ENCODE measurements around the gene RPS6KL1.
"Not testable (repeated sequence)": the region's sequence is repeated elsewhere in the genome, so short reads cannot be mapped to it uniquely, and the experiment has no call there.

The RPS6KL1 gene

DNA sequence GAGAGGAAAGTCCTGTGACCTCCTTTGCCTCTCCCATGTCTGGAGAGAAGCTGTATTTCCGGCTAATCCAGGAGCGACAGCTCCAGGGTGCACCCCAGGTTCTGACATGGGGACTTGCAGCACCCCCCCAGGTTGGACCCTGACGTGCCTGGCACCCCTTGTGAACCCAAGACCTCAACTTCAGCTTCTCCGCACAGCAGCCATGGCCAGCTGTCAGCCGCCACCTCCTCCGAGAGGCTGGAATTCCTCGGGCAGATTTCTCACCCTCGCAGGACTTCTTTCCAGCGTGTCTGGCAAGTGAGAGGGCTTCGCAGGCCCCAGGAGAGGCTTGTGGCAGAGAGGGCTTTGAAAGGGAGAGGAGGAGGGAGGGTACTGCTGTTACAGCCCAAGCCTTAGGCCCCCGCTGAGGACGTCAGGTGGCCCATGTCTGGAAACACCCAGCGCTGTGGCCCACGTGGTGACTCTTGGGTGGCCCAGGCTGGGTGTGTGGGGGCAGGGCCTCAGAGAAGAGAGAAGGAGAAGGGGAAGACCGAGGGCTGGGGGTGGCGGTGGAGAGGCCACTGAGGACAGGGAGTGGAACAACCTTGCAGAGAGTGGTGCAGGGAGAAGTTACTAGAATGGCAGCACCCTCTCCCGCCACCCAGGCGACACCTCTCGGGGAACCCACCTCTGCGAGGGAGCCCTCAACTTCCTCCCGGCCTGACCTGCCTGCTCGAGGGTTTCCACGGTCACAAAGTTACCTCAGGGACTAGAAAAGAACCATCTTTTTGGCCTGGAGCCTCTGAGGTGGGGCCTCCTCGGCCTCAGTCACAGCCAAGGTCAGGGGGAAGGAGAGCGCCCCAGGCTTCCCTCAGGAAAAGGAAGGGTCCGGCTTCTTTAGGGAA lies 11.7 kb upstream of the RPS6KL1 start:
- no peak for DNase-seq

DNA sequence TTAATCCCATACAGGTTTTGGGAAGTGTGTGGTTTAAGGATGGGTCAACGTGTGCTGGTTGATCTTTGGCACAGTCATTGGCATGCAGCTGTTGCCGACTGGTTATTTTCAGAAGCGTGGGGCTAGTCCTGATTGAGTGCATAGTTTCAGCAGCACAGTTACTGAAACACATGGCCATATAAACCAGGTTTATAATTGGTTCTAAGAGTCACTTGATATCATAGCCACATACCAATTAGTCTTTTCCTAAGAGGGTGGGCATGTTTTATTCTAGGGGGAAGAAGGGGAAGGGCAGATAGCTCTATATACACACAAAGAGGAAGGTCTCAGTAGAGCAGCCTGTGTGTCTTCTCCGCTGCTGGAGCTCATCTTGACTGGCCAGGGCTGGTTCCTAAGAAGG lies 11.0 kb upstream of the RPS6KL1 start:
- DNase-seq, result no peak

DNA sequence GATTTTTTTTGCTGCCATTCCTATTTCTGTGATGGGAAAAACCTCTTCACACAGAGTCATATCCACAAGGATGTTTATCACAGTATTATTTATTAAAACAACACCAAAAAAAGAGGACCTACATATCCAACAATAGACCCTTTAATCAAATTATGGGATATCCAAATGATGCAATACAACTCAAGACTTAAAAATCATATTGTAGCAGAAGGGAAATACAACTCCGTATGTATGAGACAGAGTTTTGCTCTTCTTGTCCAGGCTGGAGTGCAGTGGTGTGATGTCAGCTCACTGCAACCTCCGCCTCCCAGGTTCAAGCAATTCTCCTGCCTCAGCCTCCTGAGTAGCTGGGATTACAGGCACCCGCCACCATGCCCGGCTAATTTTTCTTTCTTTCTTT lies 9.9 kb upstream of the RPS6KL1 start:
- not testable (repeated sequence) for DNase-seq

DNA sequence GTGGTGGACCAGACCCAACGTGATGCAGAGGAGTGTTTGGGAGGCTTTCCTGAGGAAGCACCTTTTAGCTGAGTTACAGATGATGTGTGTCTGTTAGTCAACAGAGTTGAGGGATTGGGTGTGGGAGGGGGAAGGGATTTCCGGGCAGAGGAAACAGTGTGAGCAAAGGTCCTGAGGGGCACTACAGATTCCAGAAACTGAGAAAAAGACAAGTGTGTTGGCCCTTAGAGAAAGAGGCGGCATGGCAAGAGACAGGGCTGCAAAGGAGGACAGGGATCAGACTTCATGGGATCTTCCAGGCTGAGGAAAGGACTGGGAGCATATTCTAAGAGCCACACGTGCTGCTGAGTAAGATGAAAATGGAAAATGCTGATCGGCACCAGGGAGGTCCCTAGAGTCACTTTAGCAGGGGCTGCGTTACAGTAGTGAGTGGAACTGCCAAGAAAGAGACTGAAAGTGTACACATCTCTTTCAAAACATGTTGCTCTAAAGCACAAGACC lies 9.4 kb upstream of the RPS6KL1 start:
- no peak for DNase-seq

DNA sequence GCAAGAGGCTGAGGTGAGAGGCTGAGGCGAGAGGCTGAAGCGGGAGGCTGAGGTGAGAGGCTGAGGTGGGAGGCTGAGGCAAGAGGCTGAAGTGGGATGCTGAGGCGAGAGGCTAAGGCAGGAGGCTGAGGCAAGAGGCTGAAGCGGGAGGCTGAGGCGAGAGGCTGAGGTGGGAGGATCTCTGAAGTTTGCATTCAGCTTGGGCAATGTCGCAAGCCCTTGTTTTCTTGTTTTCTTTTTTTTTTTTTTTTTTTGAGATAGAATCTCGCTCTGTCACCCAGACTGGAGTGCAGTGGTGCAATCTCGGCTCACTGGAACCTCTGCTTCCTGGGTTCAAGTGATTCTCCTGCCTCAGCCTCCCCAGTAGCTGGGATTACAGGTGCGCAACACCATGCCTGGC lies 8.7 kb upstream of the RPS6KL1 start:
- DNase-seq, result not testable (repeated sequence)

DNA sequence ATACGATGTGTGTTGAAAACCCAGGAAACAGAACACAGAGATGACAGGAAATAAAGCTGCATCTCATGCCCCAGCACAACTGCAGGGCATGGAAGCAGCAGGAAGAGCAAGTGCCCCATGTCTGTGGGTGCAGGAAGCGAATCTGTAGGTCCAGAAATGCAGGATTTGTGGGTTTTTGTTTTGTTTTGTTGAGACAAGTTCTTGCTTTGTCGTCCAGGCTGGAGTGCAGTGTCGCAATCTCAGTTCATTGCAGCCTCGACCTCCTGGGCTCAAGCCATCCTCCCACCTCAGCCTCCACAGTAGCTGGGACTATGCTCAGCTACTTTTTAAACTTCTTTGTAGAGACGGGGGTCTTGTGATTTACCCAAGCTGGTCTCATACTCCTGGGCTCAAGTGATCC lies 6.2 kb upstream of the RPS6KL1 start:
- DNase-seq, result no peak

DNA sequence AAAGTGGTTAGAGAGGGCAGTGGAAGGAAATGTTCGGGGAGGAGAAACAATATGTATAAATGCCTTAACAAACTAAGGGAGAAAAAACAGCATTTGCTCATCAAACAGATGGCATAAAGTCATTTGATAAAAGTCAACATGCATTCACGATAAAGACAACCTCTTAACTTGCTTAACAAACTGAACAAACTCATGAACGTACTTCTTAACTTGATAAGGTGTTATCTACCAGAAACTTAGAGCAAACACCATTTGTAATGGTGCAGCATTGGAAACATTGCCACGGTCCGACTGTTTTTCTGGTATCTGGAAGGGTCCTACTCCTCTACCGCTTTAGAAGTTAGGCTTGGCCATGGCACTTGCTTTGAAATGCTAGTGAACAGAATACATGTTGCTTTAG lies 4.2 kb upstream of the RPS6KL1 start:
- no peak for DNase-seq

DNA sequence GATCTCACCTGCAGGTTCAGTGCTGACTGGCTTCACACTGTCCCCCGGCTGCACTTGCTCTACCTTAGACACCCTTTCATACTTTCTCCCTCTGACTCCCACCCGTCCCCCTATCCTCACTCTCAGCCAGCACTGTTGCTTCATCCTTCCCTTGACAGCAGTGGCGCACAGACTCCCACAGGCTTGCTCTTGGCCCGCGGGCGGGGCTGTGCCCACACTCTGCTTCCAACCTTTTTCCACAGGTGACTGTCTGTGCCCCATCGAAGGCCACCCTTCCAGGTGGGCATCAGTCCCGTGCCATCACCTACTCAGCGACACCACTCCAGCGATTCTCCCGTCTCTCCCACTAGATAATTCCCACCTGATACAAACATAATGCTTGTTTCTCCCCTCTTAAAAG lies 1.0 kb upstream of the RPS6KL1 start:
- DNase-seq, result no peak

DNA sequence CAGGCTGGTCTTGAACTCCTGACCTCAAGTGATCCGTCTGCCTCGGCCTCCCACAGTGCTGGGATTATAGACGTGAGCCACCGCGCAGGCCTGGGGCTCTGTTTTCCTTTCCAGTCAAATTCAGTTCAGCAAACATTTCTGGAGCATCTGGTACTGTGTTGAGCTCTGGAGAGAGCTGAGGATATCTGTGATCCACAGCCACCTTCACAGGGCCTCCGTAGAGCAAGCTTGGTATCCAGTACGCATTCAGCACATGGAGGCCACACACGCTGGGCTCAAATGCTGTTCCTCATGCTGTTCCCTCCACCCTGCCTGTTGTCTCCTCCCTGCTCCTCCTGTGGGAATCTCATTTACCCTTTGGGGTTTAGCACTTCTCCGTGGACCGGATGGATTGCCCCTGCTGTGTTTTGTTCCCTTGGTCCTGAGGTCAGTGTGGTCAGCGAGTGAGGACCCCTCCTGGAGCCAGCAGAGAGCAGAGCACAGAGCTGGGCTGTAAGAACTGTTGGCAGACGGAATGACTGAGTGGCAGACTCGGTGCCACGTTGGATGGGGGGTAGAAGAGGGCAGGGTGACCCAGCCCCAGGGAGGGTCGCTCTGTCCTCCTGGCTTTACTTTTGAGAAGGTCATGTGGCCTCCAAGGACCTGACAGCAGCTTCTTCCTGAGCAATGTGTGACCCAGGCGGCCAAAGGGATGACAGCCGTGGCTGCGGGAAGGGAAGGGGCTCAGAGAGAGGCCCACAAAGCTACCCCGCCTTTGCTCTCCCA lies 891 bp downstream of the RPS6KL1 start:
- no peak for DNase-seq

DNA sequence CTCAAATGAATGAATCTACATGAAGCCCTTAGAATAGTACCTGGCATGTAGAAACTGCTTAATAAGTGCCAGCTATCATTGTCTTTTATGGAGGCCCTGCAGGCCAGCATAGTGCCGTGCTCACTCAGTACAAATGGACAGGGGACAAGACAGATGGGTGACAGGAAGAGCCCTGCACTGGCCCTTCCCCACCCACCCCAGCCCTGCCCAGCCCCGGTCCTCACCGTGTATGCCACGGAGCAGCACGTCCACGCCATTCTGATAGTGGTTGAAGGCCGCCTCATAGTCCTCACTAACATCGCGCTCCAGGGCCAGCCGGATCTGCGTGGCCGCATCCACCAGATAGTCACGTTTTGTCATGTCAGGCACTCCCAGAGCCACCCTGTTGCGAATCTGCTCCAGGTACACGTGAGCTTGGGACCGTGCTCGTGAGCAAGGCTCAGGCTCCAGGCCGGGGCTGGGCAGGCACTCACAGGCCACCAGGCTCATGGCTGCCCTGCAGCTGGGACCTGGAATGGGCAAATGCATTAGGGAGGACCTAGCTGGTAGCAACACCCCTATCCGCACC lies 1.9 kb downstream of the RPS6KL1 start:
- DNase-seq, result no peak

DNA sequence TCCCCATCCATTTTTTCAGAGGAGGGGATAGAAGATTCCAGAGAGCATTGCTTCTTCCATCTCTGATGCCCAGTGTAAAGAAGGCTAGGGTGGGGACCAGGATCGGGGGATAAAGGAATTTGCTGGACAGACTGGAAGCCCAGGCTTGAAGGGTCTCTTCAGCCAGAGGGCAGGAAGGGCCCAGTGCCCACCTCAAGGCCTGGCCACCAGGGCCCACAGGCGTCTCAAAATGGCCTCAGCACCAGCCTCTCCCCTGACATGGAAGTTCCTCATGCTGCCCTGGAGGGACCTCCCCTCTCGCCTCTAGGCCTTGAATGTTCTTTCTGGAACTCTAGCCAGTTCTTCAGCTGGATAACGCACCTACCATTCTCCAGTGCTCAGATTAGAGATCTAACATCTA lies 2.8 kb downstream of the RPS6KL1 start:
- no peak for DNase-seq

DNA sequence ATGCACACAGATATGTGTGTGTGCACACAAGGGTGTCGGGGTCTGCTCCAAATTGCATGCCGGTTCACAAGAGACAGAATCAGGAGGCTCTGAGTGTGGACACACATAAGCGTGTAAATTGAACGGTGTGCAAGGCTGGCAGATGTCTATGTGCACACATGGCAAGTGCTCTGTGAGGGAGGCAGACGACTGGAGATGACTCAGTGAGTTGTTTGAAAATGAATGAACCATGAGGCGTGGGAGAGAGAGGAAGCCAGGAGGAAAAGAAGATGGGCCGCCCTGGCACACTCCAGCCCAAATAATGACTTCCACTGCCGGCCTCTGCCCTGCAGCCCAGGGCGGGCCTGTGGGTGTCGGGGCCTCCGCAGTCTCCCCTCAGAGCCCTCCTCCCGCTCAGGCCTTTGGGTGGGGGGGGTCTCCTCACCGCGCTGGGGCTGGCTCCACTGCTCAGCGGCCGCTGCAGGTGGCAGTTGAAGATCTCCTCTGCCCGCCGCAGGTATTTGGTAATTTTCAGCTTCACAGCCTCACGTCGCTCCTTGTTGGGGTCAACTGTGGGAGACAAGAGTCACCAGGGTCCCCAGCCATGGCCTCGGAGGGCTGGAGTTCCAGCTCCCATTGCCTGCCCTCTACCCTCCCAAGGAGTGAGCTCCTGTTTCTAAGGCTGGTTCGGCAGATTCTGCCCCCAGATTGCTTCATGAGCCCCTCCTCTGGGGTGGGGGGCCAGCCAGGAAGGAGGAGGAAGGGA lies 3.5 kb downstream of the RPS6KL1 start:
- no peak for DNase-seq

DNA sequence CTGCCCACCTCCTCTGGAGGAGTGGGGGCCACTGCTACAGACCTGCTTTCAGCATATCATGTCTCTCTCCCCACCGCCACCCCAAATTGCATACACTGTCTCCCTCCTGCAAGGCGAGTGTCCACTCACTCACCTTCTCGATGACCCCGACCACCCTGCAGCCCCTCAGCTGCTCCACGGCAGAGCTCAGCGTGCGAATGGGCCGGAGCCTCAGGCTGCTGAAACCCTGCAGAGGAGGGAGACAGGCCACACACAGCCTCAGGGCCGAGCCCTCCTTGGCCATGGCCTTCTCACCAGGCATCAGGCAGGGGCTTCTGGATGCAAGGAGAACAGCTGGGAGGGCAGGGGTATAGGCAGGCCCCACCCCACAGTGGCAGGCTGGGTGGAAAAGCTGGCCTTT lies 4.7 kb downstream of the RPS6KL1 start:
- no peak for DNase-seq

DNA sequence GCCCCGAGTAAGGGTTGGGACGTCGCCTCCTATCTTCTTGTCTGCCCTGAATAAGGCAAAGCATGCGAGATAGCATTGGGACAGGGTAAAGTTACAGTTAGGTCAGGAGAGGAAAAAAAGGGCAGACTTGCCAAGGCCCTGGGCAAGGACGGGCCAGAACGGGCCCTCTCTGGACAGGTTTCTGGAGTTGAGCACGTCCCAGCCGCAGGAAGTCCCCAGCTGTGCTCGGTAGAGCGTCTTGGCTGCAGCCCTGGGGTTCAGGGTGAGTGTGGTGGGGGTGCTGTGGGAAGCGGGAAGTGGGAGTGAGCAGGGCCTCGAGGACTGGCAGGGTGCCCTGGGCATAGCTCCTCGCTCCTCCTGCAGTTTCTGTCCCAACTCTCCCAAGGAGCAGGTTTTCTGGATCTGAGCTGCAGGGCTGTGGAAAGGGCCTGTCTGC lies 5.4 kb downstream of the RPS6KL1 start:
- DNase-seq, result no peak

DNA sequence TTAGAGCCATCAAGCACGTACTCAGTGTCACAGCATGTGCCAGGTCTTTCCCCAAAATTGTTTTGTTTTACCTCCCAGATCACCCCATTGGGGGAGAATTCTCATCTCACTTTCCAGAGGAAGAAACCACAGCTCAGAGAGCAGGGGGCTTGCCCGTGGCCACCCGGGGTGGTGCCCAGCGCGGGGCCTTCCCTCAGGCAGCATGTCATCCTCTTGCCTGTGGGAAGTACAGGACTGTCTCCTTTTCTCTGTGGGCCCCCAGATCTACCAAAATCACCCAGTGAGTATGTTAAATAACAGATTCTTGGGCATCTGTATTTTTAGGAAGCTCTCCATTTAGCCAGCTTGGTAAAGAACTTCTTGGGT lies 5.9 kb downstream of the RPS6KL1 start:
- no peak for DNase-seq

DNA sequence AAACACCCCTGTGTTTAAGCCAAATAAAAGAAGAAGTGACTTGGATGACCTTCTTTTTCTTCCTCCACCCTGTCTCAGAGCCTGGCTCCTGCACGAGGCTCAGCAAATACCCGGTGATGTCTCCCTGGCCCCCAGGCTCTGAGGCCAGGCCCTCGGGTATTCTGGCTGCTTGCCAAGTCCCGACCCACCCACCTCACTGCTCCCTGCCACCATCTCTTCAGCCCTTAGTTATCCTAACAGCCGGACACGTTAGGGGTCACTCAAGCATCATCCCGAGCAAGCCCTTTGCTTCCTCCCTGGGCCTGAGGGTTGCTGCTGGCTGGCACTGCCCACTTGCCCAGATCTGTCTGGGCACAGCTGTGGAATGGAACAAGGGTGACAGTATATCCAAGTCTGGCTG lies 7.2 kb downstream of the RPS6KL1 start:
- no peak for DNase-seq

DNA sequence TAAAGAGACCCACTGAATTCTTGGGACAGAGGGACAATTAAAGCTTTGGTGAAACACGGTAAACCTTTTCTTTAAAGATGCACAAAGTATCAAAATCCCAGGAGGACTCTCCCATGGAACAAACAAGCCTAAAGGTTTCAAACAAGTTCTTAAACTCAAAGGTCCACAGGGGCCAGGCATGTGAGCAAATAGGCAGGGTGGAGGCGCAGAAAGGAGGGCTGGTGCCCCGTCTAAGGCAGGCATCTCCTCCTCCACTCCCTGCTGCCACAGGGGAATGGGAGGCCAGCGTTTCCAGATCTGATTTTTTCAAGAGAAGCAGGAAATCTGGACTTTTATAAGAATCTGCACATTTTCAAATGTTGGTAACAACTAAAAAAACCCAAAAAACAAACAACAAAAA lies 7.6 kb downstream of the RPS6KL1 start:
- no peak for DNase-seq

DNA sequence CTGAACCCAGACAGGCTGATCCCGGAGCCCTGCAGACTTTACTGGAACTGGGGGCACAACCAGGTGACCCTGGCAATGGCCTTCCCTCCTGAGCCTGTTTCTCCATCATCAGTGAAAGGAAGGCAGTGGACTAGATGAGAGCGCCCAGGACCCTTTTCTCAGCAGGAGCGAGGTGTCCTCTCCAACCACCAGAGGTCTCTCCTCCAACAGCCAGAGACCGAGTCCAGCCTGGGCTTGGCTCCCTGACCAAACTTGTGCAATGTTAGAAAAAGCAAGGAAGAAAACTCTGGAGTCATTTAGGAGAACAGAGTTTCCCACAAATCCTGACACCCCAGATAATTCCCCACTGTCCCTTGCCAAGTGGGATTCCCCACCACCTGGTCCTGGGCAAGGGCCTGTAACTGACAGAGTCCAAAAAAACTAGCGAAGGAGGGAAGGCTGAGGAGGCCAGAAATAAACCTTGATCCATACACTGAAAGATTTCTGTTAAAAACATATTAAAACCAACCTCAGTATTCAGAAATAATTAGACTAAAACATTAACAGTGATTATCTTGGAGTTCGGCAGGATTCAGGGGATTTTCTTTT lies 9.0 kb downstream of the RPS6KL1 start:
- DNase-seq, result peak; percentile 24

DNA sequence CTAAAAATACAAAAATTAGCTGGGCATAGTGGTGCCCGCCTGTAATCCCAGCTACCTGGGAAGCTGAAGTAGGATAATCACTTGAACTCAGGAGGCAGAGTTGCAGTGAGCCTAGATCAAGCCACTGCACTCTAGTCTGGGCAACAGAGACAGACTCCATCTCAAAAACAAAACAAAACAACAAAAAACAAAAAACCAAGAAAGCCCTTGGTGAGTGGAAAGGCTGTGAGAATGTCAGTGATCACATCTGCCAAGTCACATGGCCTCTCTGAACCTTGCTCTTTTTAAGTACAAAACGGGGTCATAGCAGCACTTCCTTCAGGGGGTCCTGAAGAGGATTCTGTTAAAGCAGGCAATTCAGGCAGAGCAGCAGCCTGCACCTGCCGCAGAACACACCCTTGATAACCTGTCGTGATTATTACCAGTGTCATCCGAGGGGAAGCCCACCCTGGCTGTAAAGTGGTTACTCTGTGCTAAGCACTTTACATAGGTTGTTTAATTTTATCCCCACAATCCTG lies 9.6 kb downstream of the RPS6KL1 start:
- DNase-seq, result no peak

DNA sequence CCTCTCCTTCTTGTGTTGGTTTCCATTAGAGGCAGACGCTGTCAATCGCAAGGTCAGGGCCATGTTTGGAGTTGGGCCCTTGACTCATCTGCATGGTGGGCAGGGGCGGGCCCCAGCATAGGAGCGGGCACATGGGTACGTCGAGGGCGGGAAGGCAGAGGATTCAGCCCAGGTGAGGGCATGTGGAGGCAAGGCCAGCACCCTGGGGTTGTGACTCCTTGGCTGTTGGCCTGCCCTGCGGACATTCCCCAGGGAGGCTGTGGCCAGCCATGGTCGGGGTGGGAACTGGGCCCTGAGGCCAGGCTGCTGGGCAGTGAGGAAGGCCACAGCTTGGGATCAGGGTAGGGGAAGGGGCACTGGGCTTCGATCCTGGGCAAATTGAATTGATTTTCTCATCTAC lies 10.3 kb downstream of the RPS6KL1 start:
- DNase-seq, result no peak

DNA sequence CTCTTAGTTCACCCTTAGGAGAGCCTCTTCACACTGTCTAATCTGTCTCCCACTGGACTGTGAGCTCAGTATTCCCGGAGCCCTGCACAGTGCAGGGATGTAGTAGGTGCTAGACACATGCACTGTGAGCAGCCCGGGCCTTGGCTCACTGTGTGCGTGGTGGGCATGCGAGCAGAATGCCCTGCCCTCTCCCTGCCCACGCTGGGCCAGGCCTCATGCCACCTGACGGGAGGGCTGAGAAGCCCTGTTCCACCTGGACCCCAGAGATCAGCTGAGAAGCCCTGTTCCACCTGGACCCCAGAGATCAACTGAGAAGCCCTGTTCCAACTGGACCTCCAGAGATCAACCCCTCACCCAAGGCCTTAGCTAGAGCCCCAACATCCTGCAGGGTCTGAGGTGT lies 10.9 kb downstream of the RPS6KL1 start:
- no peak for DNase-seq

DNA sequence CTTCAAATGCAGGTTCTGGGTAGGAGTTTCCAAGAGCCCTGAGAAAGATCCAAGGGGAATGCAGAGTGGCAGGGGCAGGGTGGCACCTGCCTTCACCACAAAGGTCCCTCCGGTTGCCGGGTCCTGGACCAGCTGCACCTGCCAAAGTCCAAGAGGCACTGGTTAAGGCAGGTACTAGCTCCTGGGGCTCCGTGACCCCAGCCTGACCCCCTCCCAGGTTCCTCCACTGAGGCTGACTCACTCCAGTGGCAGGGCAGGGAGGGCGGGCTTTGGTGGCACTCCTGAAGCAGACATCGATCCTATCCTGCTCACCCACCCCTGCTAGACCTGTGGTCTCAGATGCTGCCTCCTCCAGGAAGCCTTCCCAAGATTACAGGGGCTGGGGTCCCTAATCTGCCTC lies 11.4 kb downstream of the RPS6KL1 start:
- no peak for DNase-seq

DNA sequence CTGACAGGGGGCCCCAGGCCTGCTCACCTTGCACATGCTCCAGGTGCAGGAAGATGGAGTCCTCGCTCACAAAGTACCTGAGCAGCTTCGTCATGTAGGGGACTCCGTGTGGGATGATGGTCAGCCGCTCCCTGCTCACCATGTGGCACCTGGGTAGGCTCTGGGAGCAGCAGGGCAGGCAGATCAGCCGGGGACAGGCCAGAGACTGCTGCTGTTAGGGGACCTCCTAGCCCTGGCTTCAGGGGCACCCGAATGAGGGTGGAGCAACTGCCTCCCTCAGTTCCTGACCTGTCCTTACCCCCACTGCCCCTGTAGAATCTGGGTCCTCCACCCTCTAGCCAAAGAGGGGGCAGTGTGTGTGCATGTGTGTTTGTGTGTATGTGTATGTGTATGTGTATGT lies 11.8 kb downstream of the RPS6KL1 start:
- DNase-seq, result no peak
